Stimulated activated CD4-positive, alpha-beta T cell treated with anti-CD3 and anti-CD28 coated beads, Interleukin-2, amount 100 ng/mL, for 48 hours (primary cell): ENCODE results near the gene VPS13A.
"Not testable (repeated sequence)": the region's sequence is repeated elsewhere in the genome, so short reads cannot be mapped to it uniquely, and the experiment has no call there.

ENCODE experiments used
- DNase-seq, 2 donors: peaks; one replicate each; pipeline ENCODE4 v3.0.0-alpha.2; 2020

The VPS13A gene

GRCh38 chr9:77194423-77194822, 17.1 kb downstream of the VPS13A start:
- DNase-seq: no peak

GRCh38 chr9:77210116-77210515, 32.8 kb downstream of the VPS13A start:
- DNase-seq: no peak

GRCh38 chr9:77211561-77211960, 34.2 kb downstream of the VPS13A start:
- no peak for DNase-seq

GRCh38 chr9:77212801-77213200, 35.5 kb downstream of the VPS13A start:
- no peak for DNase-seq

GRCh38 chr9:77215874-77216273, 38.5 kb downstream of the VPS13A start:
- DNase-seq: no peak

- no peak for DNase-seq
Measured at GRCh38 chr9:77218612-77219011, 41.3 kb downstream of the VPS13A start.

- no peak for DNase-seq
Measured at GRCh38 chr9:77221431-77221830, 44.1 kb downstream of the VPS13A start.

GRCh38 chr9:77224746-77225312, 47.5 kb downstream of the VPS13A start:
- no peak for DNase-seq

GRCh38 chr9:77236693-77237092, 59.4 kb downstream of the VPS13A start:
- DNase-seq: no peak

GRCh38 chr9:77237896-77238295, 60.6 kb downstream of the VPS13A start:
- DNase-seq: no peak

- DNase-seq: no peak
Measured at GRCh38 chr9:77251050-77251449, 73.7 kb downstream of the VPS13A start.

GRCh38 chr9:77257275-77257674, 79.9 kb downstream of the VPS13A start:
- no peak for DNase-seq

GRCh38 chr9:77261605-77262004, 84.3 kb downstream of the VPS13A start:
- DNase-seq: no peak

GRCh38 chr9:77267762-77268161, 90.4 kb downstream of the VPS13A start:
- DNase-seq: not testable (repeated sequence)

- no peak for DNase-seq
Measured at GRCh38 chr9:77271023-77271690, 93.8 kb downstream of the VPS13A start.

GRCh38 chr9:77276799-77277198, 99.5 kb downstream of the VPS13A start:
- no peak for DNase-seq

GRCh38 chr9:77277719-77278118, 100.4 kb downstream of the VPS13A start:
- DNase-seq: no peak

- DNase-seq: no peak
Measured at GRCh38 chr9:77283991-77284390, 106.7 kb downstream of the VPS13A start.

GRCh38 chr9:77284616-77285015, 107.3 kb downstream of the VPS13A start:
- no peak for DNase-seq

- no peak for DNase-seq
Measured at GRCh38 chr9:77290373-77290772, 113.0 kb downstream of the VPS13A start.

GRCh38 chr9:77291714-77292113, 114.4 kb downstream of the VPS13A start:
- DNase-seq: no peak

GRCh38 chr9:77293949-77294348, 116.6 kb downstream of the VPS13A start:
- DNase-seq: no peak

- DNase-seq: no peak
Measured at GRCh38 chr9:77304543-77304942, 127.2 kb downstream of the VPS13A start.

- no peak for DNase-seq
Measured at GRCh38 chr9:77305622-77306400, 128.5 kb downstream of the VPS13A start.
